SK-N-MC (cell line): Measurements from ENCODE around the gene MCF2L.

Experiments
- DNase-seq: peaks from one replicate; pipeline ENCODE4 v3.0.0-alpha.2; 2011; ENCODE audit warnings: low read depth, low spot score
- H3K27ac ChIP-seq: fragments of 200-600 bp; sonication (generic); 2 replicates; pipeline ENCODE4 v1.5.1; 2016; ENCODE audit warnings: mixed run types
- H3K36me3 ChIP-seq: fragments of 200-600 bp; sonication (generic); 2 replicates; pipeline ENCODE4 v1.6.1; 2017; ENCODE audit warnings: antibody characterized with exemption, low read length, mixed read lengths; ENCODE audit not compliant: insufficient read depth
- H3K4me3 ChIP-seq: fragments of 200-600 bp; sonication (generic); 2 replicates; pipeline ENCODE4 v1.5.1; 2016
- H3K9ac ChIP-seq: fragments of 200-600 bp; sonication (generic); 2 replicates; pipeline ENCODE4 v1.8.0; 2017; ENCODE audit warnings: mixed run types, mixed read lengths; ENCODE audit not compliant: insufficient read length
- H3K9me3 ChIP-seq: fragments of 200-600 bp; sonication (generic); 2 replicates; pipeline ENCODE4 v1.6.1; 2017; ENCODE audit warnings: low read depth, mild to moderate bottlenecking, antibody characterized with exemption, low read length, moderate library complexity, mixed read lengths
- EZH2 ChIP-seq: fragments of 200-600 bp; sonication (generic); IDR thresholded peaks from one replicate; pipeline ENCODE4 v1.6.1; 2017; ENCODE audit warnings: antibody characterized with exemption
- FOXP2 ChIP-seq: optimal IDR thresholded peaks from 2 replicates; pipeline ENCODE3; 2011; ENCODE audit warnings: mild to moderate bottlenecking, moderate library complexity; ENCODE audit not compliant: insufficient read depth; ENCODE audit errors: extremely low read length, control extremely low read depth
- POLR2AphosphoS5 ChIP-seq: IDR thresholded peaks from 2 replicates; pipeline ENCODE4 v1.6.1; 2012; ENCODE audit warnings: mild to moderate bottlenecking, low read depth, low read length, borderline replicate concordance

MCF2L gene

GRCh38 chr13:113112893-113113845 lies 144.2 kb downstream of the MCF2L start:
- Histone ChIP-seq H3K27ac (no peak overlapping the region), H3K4me3 (no peak overlapping the region), H3K9me3 (no peaks in the 10 kb centered on the region), H3K36me3 (no peaks in the 10 kb centered on the region), H3K9ac (no peak overlapping the region)
- no peak for TF ChIP-seq POLR2AphosphoS5
- no peak for TF ChIP-seq FOXP2
- no peak for TF ChIP-seq EZH2
- no peak for DNase-seq

GRCh38 chr13:113113846-113114271 lies 144.8 kb downstream of the MCF2L start:
- no peak for DNase-seq
- TF ChIP-seq EZH2, result no peak
- no peak for TF ChIP-seq FOXP2
- no peak for TF ChIP-seq POLR2AphosphoS5
- Histone ChIP-seq H3K27ac (no peak overlapping the region), H3K9me3 (no peaks in the 10 kb centered on the region), H3K9ac (no peak overlapping the region), H3K36me3 (no peaks in the 10 kb centered on the region), H3K4me3 (no peak overlapping the region)

- Histone ChIP-seq H3K9me3 (no peaks in the 10 kb centered on the region), H3K9ac (no peak overlapping the region), H3K36me3 (no peaks in the 10 kb centered on the region), H3K27ac (no peak overlapping the region), H3K4me3 (no peak overlapping the region)
- no peak for TF ChIP-seq FOXP2
- TF ChIP-seq POLR2AphosphoS5, result no peak
- no peak for TF ChIP-seq EZH2
- DNase-seq, result no peak
Measured at GRCh38 chr13:113114511-113115362, 145.7 kb downstream of the MCF2L start.

- H3K4me3 ChIP-seq, result no peak overlapping the region
- no peaks in the 10 kb centered on the region for H3K9me3 ChIP-seq
- no peak overlapping the region for H3K27ac ChIP-seq
- DNase-seq, result no peak
- H3K36me3 ChIP-seq, result no peaks in the 10 kb centered on the region
- no peak overlapping the region for H3K9ac ChIP-seq
- TF ChIP-seq FOXP2 (no peak), EZH2 (no peak), POLR2AphosphoS5 (no peak)
Measured at GRCh38 chr13:113115363-113116205, 146.6 kb downstream of the MCF2L start.

GRCh38 chr13:113116206-113116800 lies 147.3 kb downstream of the MCF2L start:
- H3K36me3 ChIP-seq, result no peaks in the 10 kb centered on the region
- H3K27ac ChIP-seq, result no peak overlapping the region
- TF ChIP-seq FOXP2, result no peak
- no peak for TF ChIP-seq EZH2
- TF ChIP-seq POLR2AphosphoS5, result no peak
- DNase-seq, result no peak
- no peaks in the 10 kb centered on the region for H3K9me3 ChIP-seq
- no peak overlapping the region for H3K4me3 ChIP-seq
- H3K9ac ChIP-seq, result no peak overlapping the region

GRCh38 chr13:113116871-113117271 lies 147.9 kb downstream of the MCF2L start:
- TF ChIP-seq EZH2, result no peak
- TF ChIP-seq FOXP2, result no peak
- no peak for TF ChIP-seq POLR2AphosphoS5
- no peaks in the 10 kb centered on the region for H3K9me3 ChIP-seq
- no peak for DNase-seq
- H3K9ac ChIP-seq, result no peak overlapping the region
- H3K27ac ChIP-seq, result no peak overlapping the region
- no peaks in the 10 kb centered on the region for H3K36me3 ChIP-seq
- H3K4me3 ChIP-seq, result no peak overlapping the region

- DNase-seq, result no peak
- Histone ChIP-seq H3K9ac (no peak overlapping the region), H3K36me3 (no peaks in the 10 kb centered on the region), H3K9me3 (no peaks in the 10 kb centered on the region), H3K27ac (no peak overlapping the region), H3K4me3 (no peak overlapping the region)
- no peak for TF ChIP-seq POLR2AphosphoS5
- TF ChIP-seq FOXP2, result no peak
- no peak for TF ChIP-seq EZH2
Measured at GRCh38 chr13:113117335-113117872, 148.4 kb downstream of the MCF2L start.

- TF ChIP-seq POLR2AphosphoS5 (no peak), EZH2 (no peak), FOXP2 (no peak)
- Histone ChIP-seq H3K27ac (no peak overlapping the region), H3K36me3 (no peaks in the 10 kb centered on the region), H3K9me3 (no peaks in the 10 kb centered on the region), H3K9ac (no peak overlapping the region), H3K4me3 (no peak overlapping the region)
- DNase-seq, result no peak
Measured at GRCh38 chr13:113117911-113118260, 148.9 kb downstream of the MCF2L start.
